Cardiac fibroblast (primary cell): ENCODE results near the gene KDM5B.

Experiments
- DNase-seq, 2 donors: peaks; one replicate each; pipeline versions ENCODE4 v3.0.0 to v3.0.0-alpha.2; 2010; ENCODE audit warnings: low read depth in 2 of 2
- H3K4me3 ChIP-seq, 2 donors: replicated peaks in 1 of 2; 1 replicate in 1 of 2; 2 replicates in 1 of 2; pipeline ENCODE4 v1.5.1; 2011; ENCODE audit warnings: low read depth in 2 of 2, low read length in 2 of 2, mild to moderate bottlenecking in 2 of 2, moderate library complexity in 1 of 2
- CTCF ChIP-seq: IDR thresholded peaks from one replicate; pipeline ENCODE4 v1.5.1; 2011; ENCODE audit warnings: low read depth, mild to moderate bottlenecking, low read length, inconsistent platforms

The KDM5B gene

DNA sequence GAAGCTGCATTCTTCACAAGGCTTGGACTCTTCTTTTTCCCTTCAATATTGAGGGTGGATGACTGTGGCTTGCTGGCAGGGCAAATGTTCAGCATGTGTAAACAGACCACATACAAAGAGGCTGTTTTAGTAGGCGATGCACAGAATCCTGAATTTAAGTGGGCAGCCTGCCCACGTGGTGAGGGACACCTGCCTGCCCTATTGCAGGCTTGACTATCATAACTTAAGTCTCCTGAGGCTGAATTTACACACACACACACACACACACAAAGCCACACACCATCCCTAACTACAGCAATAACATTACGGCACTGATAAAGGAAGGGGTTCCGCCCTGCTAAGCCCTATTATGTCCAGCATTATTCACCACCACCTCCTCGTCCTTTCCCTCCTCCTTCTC lies 113.9 kb downstream of the KDM5B start:
- no peak overlapping the region for H3K4me3 ChIP-seq
- DNase-seq = no peak
- no peak for TF ChIP-seq CTCF

DNA sequence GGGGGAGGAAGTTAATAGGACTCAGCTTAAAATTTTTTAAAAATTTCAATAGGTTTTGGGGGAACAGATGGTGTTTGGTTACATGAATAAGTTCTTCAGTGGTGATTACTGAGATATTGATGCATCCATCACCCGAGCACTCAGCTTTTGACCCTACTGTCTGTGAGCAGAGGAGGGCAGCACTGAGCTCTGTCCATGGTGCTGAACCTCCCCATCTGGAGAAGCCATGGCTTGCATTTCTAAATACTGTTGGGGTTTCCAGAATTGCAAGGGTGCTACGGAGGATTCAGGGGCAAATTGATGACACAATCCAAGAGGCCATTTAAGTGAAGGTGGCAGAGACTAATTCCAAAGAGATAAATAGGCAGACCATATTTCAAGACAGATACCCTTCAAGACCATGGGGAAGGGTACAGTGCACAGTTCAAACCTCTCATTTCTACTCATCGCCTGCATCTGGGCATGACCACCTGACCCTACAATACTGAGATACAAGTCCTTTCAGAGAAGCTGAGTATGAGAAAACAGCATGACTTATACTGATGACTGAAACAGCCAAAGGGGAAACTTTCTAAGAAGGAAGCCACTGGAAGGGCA lies 115.2 kb downstream of the KDM5B start:
- peak; percentile 70 to 73 for DNase-seq
- TF ChIP-seq CTCF = peak; percentile 34
- no peak overlapping the region for H3K4me3 ChIP-seq

DNA sequence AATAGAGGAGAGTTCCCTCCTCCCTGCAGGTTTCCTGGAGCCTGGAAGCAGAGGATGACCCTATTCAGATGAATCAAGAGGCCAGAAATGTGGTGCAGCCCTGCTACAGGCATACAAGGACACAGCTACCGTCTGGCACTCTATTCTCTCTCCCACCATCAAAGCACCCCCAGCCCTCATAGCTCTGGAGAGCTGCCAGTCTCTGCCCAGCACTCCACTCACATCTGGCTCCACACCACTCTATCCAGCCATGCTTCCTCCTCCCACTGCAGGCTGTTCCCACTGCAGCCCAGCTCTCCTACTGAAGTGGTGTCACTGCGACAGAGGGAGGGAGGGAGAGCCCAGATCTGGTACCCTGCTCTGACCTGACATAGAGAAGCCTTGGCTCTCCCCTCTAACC lies 116.4 kb downstream of the KDM5B start:
- H3K4me3 ChIP-seq = no peak overlapping the region
- TF ChIP-seq CTCF = no peak
- DNase-seq = no peak

GRCh38 chr1:202689493-202690342 lies 118.5 kb downstream of the KDM5B start:
- TF ChIP-seq CTCF = no peak
- no peak overlapping the region for H3K4me3 ChIP-seq
- no peak for DNase-seq

DNA sequence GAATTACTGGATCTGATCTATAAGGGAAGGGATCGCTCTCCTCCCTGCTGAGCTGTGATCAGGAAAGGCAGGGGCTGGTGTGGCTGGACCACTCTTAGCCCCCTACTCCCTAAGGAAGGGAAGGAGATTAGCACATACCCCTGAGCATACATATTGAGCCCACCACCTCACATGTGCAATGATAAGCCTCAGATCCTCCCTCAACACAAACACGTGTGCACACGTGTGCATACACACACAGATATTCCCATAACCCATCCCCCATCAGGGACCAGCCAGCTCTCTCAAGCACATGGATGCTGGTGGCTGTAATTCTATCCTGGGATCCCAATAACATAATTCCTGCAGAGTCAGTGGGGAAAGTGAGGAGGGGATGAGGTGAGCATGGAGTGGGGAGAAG lies 119.1 kb downstream of the KDM5B start:
- no peak for TF ChIP-seq CTCF
- no peak for DNase-seq
- H3K4me3 ChIP-seq = no peak overlapping the region

DNA sequence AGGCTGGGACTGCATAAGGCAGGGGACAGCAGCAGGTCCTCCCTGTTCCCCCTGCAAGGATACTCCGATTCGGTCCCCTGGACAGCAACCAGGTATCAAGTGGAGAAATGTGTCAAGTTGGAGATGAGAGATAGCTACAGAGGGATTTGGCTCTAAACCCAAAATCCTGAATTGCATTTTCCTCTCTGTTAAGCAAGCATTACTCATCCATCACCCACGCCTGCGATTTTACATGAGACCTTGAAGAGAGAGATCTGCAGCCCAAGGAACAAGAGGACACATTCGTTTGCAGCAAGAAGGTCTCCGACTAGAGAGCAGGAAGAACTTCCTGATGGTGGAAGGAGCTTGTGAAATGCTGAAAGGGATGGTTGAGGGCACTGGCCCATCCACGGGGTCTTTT lies 119.8 kb downstream of the KDM5B start:
- H3K4me3 ChIP-seq = no peak overlapping the region
- DNase-seq = peak in 1 of 2 donors; percentile 10
- TF ChIP-seq CTCF = no peak

- no peak for TF ChIP-seq CTCF
- no peak overlapping the region for H3K4me3 ChIP-seq
Observed at GRCh38 chr1:202687798-202688197, 120.4 kb downstream of the KDM5B start.

More at GRCh38 chr1:202687798-202688197, 120.4 kb downstream of the KDM5B start:
- DNase-seq = no peak
